ENCODE data around the gene ETNK1. TPM values are rescaled to one million over a fixed set of nuclear protein-coding genes. Genes with fewer than 3 reads are reported as not detected.
"Not testable (repeated sequence)": the region's sequence is repeated elsewhere in the genome, so short reads cannot be mapped to it uniquely, and the experiment has no call there.

The ETNK1 gene
- total RNA-seq, 1 donor: 53.6 TPM

DNA sequence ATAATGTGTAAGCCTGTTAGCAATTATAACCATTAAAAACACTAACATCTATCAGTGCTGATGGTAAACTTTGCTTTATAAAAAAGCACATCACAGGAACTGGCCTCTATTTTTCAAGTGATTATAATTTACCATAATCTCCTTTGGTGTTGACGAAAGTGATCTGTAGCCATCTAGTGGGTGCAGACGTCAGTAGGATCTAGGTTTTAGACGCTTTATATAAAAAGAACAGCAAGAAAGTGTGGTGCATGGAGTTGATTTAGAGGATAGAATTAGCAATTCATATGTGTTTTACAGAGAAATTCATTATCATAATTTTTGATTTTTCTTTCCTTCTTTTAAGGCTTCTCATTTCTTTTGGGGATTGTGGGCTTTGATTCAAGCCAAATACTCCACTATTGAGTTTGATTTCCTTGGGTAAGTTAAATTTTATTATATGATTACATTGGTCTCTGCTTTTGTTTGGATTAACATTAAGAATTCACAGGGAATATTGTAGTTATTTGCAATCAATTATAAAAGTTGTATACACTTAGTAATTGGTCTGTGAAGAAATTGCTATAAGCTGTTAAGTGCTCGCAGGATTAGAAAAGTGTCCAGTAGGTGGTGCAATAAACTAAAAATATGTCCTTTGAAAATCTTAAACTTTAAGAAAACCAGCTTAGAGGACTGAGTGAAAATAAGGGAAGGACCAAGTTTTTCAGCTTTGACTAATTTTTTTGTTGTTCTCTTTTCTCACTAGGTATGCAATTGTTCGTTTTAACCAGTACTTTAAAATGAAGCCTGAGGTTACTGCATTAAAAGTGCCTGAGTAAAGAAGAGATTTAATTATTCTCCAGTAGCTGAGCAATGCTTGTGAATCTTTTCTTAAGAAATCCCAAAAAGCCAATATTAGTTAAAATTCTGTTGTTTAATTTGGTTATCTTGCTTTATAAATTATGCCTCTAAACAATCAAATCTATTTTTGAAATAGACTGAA is 59.5 kb downstream of the ETNK1 start:
- DNase-seq (ENCODE audit: low read depth in 2 of 3, low spot score in 2 of 3): peak in 2 of 3 donors; percentile 48 to 82

DNA sequence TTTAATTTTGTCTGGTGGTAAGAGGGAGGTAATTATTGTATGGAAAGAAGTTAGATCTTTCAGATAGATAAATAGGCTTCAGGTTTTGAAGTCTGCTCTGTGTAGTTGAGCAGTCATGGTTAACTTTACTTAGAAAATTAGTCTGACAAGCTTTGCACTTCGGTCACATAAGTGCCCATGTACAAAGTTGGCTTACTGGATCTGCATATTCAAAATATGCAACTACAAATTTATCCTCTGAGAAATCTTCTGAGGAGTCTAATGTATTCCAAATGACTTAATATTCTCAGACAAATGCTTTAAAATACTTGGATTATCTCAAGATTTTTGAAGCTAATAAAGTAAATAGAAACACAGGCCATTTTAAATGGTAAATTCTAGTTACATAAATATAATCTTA is 61.2 kb downstream of the ETNK1 start:
- DNase-seq (ENCODE audit: low read depth in 2 of 3, low spot score in 2 of 3): no peak

DNA sequence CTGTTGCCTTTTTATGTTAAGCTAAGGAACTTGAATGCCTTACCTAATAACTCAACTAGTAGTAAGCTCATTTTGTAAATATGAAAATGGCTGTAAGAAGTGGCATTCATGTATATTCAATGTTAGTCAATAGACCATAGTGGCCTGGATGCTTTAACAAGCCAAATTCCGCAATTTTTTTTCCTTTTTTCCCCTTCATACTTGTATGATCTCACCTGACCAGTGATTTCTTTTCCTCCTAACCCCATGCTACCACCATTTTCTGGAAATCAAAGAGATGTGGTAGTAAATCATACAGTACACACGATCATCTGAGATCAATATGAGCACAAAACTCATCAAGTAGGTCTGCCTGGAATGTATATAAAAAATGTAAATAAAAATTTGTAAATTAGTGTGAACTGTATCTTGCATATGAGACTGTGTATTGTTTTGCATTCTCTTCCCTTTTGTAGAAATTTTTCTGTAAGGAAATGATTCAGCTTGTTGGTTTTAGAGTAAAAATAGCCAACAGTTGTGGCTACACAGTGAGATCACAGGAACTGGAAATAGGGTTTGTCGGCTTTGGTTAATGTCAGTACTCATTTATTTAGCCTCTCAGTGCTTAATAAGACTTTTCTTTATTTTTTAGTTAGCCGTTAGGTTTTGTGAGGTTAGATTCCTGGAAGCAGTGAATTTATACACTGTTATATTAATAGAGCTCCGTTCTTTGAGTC is 62.5 kb downstream of the ETNK1 start:
- peak in 2 of 3 donors; percentile 58 to 87 for DNase-seq (ENCODE audit: low read depth in 2 of 3, low spot score in 2 of 3)

DNA sequence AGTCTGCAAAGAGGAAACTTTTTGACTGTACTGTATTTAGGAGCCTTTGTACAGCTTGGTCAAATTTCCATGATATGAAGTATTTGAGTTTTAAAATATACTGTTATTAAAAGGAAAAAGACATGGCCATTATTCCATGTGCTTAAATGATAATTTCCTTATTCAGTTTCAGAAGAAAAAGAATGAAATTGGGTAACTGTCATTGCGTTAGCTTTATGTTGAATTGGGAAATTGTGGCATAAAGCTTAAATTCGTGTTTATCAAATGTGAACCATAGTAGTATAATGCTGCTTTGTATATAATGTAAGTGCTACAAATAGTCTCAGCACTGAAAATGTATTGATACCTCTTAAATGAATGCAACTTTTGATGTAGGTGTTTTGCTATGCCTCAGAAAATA is 64.9 kb downstream of the ETNK1 start:
- DNase-seq (ENCODE audit: low read depth in 2 of 3, low spot score in 2 of 3): no peak

DNA sequence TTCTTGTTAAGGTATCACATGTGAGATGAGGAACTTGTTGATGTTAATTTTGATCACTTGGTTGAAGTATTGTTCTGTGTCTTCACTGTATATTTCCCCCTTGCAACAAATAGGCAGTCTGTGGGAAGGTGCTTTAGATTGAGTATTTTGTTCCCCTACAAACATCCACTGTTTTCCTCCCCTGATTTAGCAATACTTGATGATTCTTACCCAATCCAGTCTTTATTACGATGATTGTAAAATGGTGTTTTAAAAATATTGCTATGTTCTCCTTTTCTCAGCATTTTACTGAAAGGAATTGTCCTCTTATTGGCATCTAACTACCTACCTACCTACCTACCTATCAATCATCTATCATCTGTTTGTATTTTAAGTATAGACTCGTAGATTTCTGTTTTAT is 66.3 kb downstream of the ETNK1 start:
- DNase-seq (ENCODE audit: low read depth in 2 of 3, low spot score in 2 of 3): no peak

DNA sequence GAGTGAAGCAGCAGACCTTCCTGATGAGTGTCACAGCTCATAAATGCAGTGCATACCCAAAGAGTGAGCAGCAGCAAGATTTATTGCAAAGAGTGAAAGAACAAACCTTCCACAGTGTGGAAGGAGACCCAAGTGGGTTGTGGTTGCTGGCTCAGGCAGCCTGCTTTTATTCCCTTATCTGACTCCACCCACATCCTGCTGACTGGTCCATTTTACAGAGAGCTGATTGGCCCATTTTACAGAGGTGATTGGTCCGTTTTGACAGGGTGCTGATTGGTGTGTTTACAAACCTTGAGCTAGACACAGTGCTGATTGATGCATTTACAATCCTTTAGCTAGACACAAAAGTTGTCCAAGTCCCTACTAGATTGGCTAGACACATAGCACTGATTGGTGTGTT is 67.5 kb downstream of the ETNK1 start:
- not testable (repeated sequence) for DNase-seq (ENCODE audit: low read depth in 2 of 3, low spot score in 2 of 3)

DNA sequence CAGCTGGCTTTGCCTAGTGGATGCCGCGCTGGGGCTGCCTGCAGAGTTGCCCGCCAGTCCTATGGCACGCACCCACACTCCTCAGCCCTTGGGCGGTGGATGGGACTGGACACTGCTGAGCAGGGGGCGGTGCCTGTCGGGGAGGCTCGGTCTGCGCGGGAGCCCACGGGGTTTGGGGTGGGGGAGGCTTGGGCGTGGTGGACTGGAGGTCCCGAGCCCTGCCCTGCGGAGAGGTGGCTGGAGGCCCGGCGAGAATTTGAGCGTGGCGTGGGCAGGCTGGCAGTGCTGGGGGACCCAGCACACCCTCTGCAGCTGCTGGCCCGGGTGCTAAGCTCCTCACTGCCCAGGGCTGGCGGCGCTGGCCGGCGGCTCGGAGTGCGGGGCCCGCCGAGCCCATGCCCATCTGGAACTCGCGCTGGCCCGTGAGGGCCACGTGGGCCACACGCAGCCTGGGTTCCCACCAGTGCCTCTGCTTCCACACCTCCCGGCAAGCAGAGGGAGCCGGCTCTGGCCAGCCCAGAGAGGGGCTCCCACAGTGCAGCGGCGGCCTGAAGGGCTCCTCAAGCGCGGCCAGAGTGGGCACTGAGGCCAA is 68.1 kb downstream of the ETNK1 start:
- no peak for DNase-seq (ENCODE audit: low read depth in 2 of 3, low spot score in 2 of 3)

DNA sequence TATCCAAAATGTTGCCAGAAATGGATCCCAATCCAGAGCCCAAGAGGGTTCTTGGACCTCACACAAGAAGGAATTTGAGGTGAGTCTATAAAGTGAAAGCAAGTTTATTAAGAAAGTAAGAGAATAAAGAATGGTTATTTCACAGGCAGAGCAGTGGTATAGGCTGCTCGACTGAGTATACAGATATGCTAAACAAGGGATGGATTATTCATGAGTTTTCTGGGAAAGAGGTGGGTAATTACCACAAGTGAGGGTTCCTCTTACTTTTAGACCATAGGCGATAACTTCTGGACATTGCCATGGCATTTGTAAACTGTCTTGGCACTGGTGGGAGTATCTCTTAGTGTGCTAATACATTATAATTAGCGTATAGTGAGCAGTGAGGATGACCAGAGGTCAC is 73.6 kb downstream of the ETNK1 start:
- no peak for DNase-seq (ENCODE audit: low read depth in 2 of 3, low spot score in 2 of 3)

DNA sequence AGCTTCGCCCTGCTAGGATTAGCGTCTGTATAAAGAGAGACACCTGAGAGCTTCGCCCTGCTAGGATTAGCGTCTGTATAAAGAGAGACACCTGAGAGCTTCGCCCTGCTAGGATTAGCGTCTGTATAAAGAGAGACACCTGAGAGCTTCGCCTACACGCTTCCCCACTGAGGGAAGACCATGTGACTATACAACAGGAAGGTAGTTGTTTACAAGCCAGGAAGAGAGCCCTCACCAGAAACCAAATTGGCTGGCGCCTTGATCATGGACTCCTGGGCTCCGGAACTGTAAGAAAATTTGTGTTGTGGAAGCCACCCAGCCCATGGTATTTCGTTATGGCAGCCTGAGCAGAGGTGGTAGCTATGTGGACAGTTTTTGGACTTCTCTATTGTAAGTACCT is 74.7 kb downstream of the ETNK1 start:
- not testable (repeated sequence) for DNase-seq (ENCODE audit: low read depth in 2 of 3, low spot score in 2 of 3)

DNA sequence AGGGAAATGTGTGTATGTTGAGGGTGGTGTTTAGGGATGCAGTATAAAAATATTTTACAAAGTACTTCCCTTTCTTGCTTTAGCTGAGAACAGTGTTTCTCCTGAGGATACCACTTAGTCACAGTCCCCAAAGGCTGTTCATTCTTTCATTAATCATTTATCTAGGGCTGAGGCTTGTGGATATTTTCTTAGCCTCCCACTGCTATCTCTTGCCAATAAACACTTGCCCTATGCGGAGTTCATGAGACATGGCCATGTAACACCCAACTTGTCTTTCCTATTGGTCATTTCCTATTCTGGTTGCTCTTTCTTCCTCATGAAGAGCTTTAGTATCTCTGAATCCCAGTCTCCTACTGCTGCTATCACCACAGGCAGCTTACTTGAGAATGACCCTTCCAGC is 75.1 kb downstream of the ETNK1 start:
- peak in 1 of 3 donors; percentile 26 for DNase-seq (ENCODE audit: low read depth in 2 of 3, low spot score in 2 of 3)

DNA sequence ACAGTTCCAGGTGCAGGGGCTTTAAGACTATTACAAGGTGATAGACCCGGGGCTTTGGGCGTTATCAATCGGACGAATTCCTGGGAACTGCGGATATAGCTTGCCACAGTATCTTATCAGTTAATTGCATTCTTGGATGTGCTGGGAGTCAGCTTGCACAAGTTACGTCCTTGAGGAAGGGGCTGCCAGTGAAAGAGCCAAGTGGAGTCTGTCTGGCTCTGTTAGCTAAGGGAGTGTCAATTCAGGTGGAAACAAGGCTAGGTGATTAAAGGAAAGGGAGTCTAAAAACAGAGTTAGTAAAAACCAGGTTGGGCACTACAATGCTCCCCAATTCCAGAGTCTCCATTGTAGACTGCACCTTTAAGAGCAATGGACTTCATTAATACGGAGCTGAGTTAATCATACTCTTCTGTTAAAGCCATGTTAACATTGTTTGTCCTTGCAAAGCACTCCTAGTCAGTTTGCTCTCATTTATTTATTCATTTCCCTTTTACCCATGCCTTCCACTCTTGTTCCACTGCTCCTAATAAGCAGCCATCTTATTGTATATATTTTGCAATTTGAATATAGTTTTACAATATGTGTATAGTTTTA is 76.3 kb downstream of the ETNK1 start:
- not testable (repeated sequence) for DNase-seq (ENCODE audit: low read depth in 2 of 3, low spot score in 2 of 3)

DNA sequence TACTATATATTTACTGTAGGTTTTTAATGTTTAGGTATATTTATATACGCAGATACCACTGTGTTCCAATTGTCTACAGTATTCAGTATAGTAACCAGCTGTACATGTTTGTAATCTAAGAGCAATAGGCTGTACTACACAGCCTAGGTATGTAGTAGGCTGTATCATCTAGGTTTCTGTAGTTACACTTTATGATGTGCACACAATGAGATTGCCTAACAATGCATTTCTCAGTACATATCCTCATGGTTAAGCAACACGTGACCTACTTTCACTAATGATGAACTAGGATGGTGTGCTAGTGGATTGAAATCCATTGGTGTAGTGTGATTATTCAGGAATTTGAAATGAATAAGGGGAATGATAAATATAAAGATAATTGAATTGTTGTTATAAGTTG is 77.7 kb downstream of the ETNK1 start:
- DNase-seq (ENCODE audit: low read depth in 2 of 3, low spot score in 2 of 3): no peak

DNA sequence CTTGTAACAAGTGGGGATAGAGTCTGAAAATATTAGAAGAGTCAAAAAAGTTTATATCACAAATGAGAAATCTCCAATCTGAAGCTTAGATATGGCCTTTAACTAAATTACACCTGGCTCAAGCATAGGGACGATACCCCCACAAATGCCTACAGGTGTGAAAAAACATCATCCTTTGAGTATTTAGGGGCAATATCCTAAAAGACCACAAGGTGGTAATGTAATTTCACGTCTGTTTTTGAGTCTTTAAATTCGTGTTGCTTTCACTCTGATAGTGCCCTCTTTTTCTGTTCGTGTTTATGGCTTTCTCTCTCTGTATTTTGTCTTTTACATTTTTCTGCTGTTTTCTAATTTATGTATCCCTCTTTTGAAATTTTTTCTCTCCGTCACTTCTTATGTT is 84.3 kb downstream of the ETNK1 start:
- DNase-seq (ENCODE audit: low read depth in 2 of 3, low spot score in 2 of 3): peak in 2 of 3 donors; percentile 24 to 68

DNA sequence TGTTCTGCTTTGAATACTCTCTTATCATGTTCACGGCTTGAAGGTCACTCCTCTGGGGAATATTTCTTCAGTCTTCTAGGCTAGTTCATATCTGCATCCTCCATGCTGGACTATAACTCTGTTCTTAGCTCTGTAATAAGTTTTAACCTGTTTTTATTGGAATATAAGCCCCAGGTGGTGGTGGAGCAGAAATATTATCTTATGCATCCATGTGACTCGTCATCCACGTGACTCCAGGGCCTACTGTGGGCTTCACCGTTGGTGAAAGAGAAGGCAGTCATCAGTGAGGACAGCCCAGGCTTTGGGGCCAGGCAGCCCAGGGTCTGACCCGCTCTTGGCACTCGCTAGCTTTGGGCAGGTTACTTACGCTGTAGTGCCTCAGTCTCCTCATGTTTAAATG is 87.1 kb downstream of the ETNK1 start:
- no peak for DNase-seq (ENCODE audit: low read depth in 2 of 3, low spot score in 2 of 3)

DNA sequence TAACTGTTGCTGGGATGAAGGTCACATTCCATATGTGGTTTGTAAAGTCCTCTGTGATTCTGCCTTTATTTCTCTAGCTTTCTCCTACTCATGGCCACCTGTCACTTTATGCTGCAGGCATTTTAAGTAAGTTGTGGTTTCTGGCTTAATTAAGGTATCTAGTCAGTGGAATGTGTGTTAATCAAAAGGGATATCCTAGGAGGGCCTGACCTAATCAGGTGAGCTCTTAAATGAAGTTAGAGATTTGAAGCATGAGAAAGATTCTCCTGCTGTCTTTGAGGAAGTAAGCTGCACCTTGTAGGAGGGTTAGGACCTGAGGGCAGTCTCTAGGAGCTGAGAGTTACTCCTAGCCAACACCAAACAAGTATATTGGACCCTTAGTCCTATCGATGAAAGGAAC is 90.3 kb downstream of the ETNK1 start:
- no peak for DNase-seq (ENCODE audit: low read depth in 2 of 3, low spot score in 2 of 3)

DNA sequence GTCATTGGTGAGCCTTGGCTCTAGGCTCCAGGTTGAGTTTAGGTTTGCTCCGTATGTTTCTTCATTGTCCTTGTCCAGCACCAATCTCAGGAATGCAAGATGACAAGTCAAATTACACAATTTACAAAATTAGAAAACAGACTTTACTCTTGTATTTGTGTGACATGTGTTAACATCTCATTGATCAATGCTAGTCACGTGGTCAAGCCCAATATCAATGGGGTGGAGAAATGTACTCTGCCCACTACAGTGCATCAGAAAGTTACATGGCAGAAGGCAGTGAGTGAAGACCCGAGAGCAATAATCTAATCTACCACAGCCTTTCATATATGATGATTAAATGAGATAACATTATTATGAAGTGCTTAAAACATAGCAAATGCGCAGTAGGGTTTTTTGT is 94.8 kb downstream of the ETNK1 start:
- DNase-seq (ENCODE audit: low read depth in 2 of 3, low spot score in 2 of 3): no peak

DNA sequence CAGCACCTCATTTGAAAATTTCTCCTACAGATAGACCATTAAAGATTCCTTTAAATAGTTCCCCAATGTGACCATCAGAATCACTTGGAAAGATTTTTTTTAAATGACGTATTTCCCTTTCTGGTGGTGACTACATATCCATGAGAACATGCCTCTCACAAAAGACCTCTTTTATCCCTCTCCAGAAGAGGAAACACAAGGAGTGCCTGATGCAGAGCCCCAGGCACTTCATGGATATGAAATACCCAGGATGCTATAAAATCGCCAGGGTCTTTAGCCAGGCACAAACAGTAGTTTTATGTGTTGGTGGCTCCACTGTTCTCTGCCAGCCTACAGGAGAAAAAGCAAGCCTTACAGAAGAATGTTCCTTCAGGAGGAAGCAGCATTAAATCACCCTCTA is 97.1 kb downstream of the ETNK1 start:
- DNase-seq (ENCODE audit: low read depth in 2 of 3, low spot score in 2 of 3): no peak

DNA sequence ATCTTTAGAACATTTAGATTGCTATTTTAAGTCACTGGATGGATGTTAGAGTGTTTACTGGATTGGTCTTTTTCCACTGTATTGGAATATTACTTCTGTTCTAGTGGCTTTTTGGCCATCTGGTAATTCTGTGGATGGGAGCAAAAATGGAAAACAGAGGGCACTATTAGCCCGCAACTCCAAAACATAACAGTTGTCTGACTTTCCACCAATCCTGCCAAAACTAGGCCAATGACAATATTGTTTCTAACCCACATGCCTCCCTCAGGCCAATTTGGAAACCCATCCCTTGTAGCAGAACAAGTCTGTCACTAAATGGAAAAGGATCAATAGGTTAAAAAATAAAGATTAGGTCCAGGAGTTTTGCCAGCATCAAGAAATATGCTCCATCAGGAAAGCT is 97.8 kb downstream of the ETNK1 start:
- DNase-seq (ENCODE audit: low read depth in 2 of 3, low spot score in 2 of 3): no peak

DNA sequence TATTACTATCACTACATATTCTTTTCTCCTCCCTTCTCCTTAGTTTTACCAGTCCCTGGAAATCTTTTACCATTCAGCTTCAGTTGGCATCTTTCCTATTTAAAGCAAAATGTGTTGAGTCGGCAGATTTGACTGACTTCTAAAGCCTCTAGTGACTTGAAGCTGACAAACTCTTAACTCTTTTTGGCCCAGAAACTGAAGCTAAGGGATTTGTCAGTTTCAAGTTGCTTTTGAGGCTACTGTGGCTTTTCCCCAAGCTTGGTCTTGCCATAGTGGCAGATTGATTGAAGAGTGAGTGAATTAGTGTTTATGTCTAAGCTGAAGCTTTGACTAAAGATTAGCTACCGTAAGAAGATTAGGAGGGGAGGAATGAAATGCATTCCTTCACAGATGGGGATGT is 104.0 kb downstream of the ETNK1 start:
- no peak for DNase-seq (ENCODE audit: low read depth in 2 of 3, low spot score in 2 of 3)

DNA sequence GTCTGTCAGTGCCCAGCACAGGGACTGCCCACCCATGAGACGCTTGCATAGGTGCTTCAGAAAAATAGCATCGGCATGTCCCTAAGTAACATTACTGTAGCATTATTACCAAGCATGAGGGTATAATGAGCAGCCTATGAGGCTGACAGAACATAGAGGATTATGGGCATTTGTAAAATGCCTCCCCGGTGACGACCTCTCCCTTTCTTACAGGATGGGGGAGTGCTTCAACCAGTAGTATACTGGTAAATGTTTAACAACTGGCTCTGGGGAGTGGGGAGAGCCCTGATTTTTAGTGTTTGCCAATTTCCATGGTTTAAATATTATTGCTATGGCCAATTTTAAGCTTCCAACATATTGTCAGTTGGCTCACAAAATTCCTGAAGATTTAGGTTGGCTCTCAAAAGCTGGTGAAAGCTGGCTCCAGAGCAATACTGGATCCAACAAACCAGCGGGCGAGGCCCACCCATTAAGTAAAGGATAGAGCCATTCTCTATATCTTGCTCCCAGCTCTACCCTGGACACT is 104.5 kb downstream of the ETNK1 start:
- no peak for DNase-seq (ENCODE audit: low read depth in 2 of 3, low spot score in 2 of 3)

DNA sequence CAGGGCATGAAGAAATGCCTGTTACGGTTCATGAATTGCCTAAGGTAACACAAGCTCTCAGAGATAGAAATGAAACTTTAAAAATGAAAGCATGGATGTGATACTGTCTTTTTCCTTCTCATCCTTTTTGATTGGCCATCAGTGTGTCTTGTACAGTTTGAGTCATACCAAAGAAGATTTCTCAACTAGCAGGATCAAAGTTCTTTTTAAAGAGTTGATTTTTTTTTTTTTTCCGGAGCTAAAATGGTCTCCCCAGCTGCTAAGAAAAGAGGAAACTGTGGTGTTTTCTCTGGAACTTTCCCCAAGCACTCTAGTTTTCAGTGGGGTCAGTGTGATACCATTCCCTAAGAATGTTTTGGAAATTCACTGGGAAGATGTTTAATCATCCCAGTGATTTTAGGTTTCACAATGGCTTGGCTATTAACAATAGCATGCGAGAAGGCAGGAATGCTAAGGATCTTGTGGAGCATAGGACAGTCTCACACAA is 105.0 kb downstream of the ETNK1 start:
- peak in 1 of 3 donors; percentile 45 for DNase-seq (ENCODE audit: low read depth in 2 of 3, low spot score in 2 of 3)

Measured in hematopoietic multipotent progenitor cell (in vitro differentiated cells).